GM23338 (cell line): ENCODE data around the gene DAD1. TPM values are rescaled to one million over a fixed set of nuclear protein-coding genes. Genes with fewer than 3 reads are reported as not detected.

Experiments used
- ATAC-seq: fragments of 200-7000 bp; cut with Tn5 transposase; 3 replicates; pipeline ENCODE4 v1.9.1; 2020
- DNase-seq: peaks from one replicate; pipeline ENCODE4 v3.0.0-alpha.2; 2015; ENCODE audit warnings: low spot score
- H2AFZ ChIP-seq: fragments of 200-600 bp; sonication (generic); 2 replicates; pipeline ENCODE4 v1.8.0; 2016; ENCODE audit warnings: antibody characterized with exemption, mild to moderate bottlenecking, moderate library complexity
- H3F3A ChIP-seq: fragments of 200-600 bp; sonication (generic); replicated peaks from 2 replicates; pipeline ENCODE4 v1.8.0; 2017; ENCODE audit warnings: antibody characterized with exemption, mixed run types, low read depth
- H3K27ac ChIP-seq: fragments of 200-600 bp; sonication (generic); 2 replicates; pipeline ENCODE4 v1.6.1; 2016; ENCODE audit warnings: low read depth
- H3K27me3 ChIP-seq: fragments of 200-600 bp; sonication (generic); 2 replicates; pipeline ENCODE4 v1.8.0; 2016; ENCODE audit warnings: mild to moderate bottlenecking, mixed run types, moderate library complexity; ENCODE audit not compliant: insufficient read depth
- H3K36me3 ChIP-seq: fragments of 200-600 bp; sonication (generic); 2 replicates; pipeline ENCODE4 v1.8.0; 2016; ENCODE audit warnings: mild to moderate bottlenecking; ENCODE audit not compliant: insufficient read depth
- H3K4me1 ChIP-seq: fragments of 200-600 bp; sonication (generic); 2 replicates; pipeline ENCODE4 v1.8.0; 2016; ENCODE audit warnings: mild to moderate bottlenecking, moderate library complexity; ENCODE audit not compliant: insufficient read depth
- H3K4me2 ChIP-seq: fragments of 200-600 bp; sonication (generic); 2 replicates; pipeline ENCODE4 v1.7.1; 2017; ENCODE audit warnings: mixed run types
- H3K4me3 ChIP-seq: fragments of 200-600 bp; sonication (generic); 2 replicates; pipeline ENCODE4 v1.6.1; 2016; ENCODE audit warnings: mixed run types
- H3K79me2 ChIP-seq: fragments of 200-600 bp; sonication (generic); replicated peaks from 2 replicates; pipeline ENCODE4 v1.8.0; 2017; ENCODE audit warnings: mild to moderate bottlenecking; ENCODE audit not compliant: insufficient read depth
- H3K9me2 ChIP-seq: fragments of 200-600 bp; sonication (generic); 2 replicates; pipeline ENCODE4 v1.8.0; 2017; ENCODE audit not compliant: insufficient read depth
- H4K20me1 ChIP-seq: fragments of 200-600 bp; sonication (generic); replicated peaks from 2 replicates; pipeline ENCODE4 v1.8.0; 2017; ENCODE audit warnings: mild to moderate bottlenecking; ENCODE audit not compliant: insufficient read depth
- H3K27ac Mint-ChIP-seq: 2 replicates; pipeline ENCODE4 v1.8.0; 2020; ENCODE audit warnings: inconsistent platforms, mild to moderate bottlenecking, moderate library complexity, mixed read lengths
- H3K27me3 Mint-ChIP-seq: 3 replicates; pipeline ENCODE4 v1.8.0; 2022; ENCODE audit warnings: low read depth, mild to moderate bottlenecking, moderate library complexity, mixed read lengths, inconsistent platforms; ENCODE audit not compliant: insufficient read depth, poor library complexity
- H3K36me3 Mint-ChIP-seq: 3 replicates; pipeline ENCODE4 v1.8.0; 2021; ENCODE audit warnings: low read depth, mild to moderate bottlenecking, inconsistent platforms, moderate library complexity, mixed read lengths
- H3K4me1 Mint-ChIP-seq: 3 replicates; pipeline ENCODE4 v1.8.0; 2020; ENCODE audit warnings: mild to moderate bottlenecking, inconsistent platforms, mixed read lengths
- H3K4me3 Mint-ChIP-seq: 3 replicates; pipeline ENCODE4 v1.8.0; 2021; ENCODE audit warnings: moderate library complexity, mild to moderate bottlenecking, inconsistent platforms, mixed read lengths
- H3K9me3 Mint-ChIP-seq: 3 replicates; pipeline ENCODE4 v1.8.0; 2020; ENCODE audit warnings: moderate library complexity, mild to moderate bottlenecking, inconsistent platforms, mixed read lengths
- EZH2phosphoT487 ChIP-seq: fragments of 200-600 bp; sonication (generic); IDR thresholded peaks from one replicate; pipeline ENCODE4 v1.8.1; 2018; ENCODE audit warnings: antibody characterized with exemption; ENCODE audit not compliant: unreplicated experiment
- NANOG ChIP-seq: IDR thresholded peaks from 2 replicates; pipeline ENCODE4 v1.6.1; 2016; ENCODE audit warnings: antibody characterized with exemption, borderline replicate concordance
- polyA plus RNA-seq: library from polyadenylated mRNA; unstranded; fragments of >200 nt; fragmentation: Nextera tagmentation; extraction: Ambion mirVana; gene quantifications from 2 replicates; pipeline ENCODE4 v1.2.1, GENCODE V29; 2016
- total RNA-seq: library from RNA; depleted of rRNA; stranded (reverse); fragments of >200 nt; shearing (Covaris generic); gene quantifications from 2 replicates; pipeline ENCODE4 v1.2.3, GENCODE V29; 2014
- TF ChIP-seq, protein P1 (sequence below): IDR thresholded peaks from one replicate; pipeline ENCODE4 v1.6.1; 2018; ENCODE audit warnings: antibody characterized with exemption; ENCODE audit not compliant: unreplicated experiment
- TF ChIP-seq, protein P2 (sequence below): fragments of 250-450 bp; sonication (Bioruptor Pico); IDR thresholded peaks from 2 replicates; pipeline ENCODE4 v1.5.0; 2020; ENCODE audit warnings: mild to moderate bottlenecking, moderate library complexity
- TF ChIP-seq, protein P3 (sequence below): IDR thresholded peaks from 2 replicates; pipeline ENCODE4 v1.6.1; 2016; ENCODE audit warnings: antibody characterized with exemption

Gene DAD1
- total and polyA plus RNA-seq, 2 experiments from 2014 or later, result 180 to 252 TPM

DNA sequence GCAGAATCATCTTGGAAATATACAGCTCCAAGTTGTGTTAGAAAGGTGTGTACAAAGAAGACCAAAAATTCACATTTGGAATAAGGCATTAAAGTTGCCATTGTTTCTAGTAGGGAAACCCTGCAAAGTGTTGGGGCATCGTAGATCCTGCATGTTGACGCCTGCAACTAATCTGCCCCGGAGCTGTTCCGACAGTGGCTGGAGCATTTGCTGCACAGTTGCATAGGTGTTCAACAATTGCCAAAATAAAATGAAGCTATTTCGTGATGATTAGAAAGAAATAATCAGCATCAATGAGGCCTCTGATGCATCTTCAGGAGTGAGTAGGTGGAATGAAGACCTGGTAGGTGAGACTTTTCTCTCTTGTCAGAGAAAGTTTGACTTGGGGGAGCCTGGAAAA is 47.3 kb downstream of the DAD1 start:
- no peaks in the 10 kb centered on the region for H3K36me3 Mint-ChIP-seq
- H3K27ac Mint-ChIP-seq, result no peak overlapping the region
- H3K4me3 Mint-ChIP-seq, result no peak overlapping the region
- H3K4me3 ChIP-seq, result no peak overlapping the region
- DNase-seq (no peak), ATAC-seq (no peak)
- H2AFZ ChIP-seq, result no peak overlapping the region
- H3K4me1 ChIP-seq, result peaks cover 17% of the 10 kb centered on the region
- peaks cover 10% of the 10 kb centered on the region for H3K4me1 Mint-ChIP-seq
- H3K27me3 ChIP-seq, result no peaks in the 10 kb centered on the region
- H3K79me2 ChIP-seq, result no peaks in the 10 kb centered on the region
- H3K9me2 ChIP-seq, result 0 out of 2 replicates have a peak, but pooled peaks cover 7% of the 10 kb centered on the region
- no peak overlapping the region for H3K4me2 ChIP-seq
- H3K9me3 Mint-ChIP-seq, result no peaks in the 10 kb centered on the region
- H3K36me3 ChIP-seq, result no peaks in the 10 kb centered on the region
- TF ChIP-seq, protein P1, sequence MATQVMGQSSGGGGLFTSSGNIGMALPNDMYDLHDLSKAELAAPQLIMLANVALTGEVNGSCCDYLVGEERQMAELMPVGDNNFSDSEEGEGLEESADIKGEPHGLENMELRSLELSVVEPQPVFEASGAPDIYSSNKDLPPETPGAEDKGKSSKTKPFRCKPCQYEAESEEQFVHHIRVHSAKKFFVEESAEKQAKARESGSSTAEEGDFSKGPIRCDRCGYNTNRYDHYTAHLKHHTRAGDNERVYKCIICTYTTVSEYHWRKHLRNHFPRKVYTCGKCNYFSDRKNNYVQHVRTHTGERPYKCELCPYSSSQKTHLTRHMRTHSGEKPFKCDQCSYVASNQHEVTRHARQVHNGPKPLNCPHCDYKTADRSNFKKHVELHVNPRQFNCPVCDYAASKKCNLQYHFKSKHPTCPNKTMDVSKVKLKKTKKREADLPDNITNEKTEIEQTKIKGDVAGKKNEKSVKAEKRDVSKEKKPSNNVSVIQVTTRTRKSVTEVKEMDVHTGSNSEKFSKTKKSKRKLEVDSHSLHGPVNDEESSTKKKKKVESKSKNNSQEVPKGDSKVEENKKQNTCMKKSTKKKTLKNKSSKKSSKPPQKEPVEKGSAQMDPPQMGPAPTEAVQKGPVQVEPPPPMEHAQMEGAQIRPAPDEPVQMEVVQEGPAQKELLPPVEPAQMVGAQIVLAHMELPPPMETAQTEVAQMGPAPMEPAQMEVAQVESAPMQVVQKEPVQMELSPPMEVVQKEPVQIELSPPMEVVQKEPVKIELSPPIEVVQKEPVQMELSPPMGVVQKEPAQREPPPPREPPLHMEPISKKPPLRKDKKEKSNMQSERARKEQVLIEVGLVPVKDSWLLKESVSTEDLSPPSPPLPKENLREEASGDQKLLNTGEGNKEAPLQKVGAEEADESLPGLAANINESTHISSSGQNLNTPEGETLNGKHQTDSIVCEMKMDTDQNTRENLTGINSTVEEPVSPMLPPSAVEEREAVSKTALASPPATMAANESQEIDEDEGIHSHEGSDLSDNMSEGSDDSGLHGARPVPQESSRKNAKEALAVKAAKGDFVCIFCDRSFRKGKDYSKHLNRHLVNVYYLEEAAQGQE, result no peak
- TF ChIP-seq, protein P2, sequence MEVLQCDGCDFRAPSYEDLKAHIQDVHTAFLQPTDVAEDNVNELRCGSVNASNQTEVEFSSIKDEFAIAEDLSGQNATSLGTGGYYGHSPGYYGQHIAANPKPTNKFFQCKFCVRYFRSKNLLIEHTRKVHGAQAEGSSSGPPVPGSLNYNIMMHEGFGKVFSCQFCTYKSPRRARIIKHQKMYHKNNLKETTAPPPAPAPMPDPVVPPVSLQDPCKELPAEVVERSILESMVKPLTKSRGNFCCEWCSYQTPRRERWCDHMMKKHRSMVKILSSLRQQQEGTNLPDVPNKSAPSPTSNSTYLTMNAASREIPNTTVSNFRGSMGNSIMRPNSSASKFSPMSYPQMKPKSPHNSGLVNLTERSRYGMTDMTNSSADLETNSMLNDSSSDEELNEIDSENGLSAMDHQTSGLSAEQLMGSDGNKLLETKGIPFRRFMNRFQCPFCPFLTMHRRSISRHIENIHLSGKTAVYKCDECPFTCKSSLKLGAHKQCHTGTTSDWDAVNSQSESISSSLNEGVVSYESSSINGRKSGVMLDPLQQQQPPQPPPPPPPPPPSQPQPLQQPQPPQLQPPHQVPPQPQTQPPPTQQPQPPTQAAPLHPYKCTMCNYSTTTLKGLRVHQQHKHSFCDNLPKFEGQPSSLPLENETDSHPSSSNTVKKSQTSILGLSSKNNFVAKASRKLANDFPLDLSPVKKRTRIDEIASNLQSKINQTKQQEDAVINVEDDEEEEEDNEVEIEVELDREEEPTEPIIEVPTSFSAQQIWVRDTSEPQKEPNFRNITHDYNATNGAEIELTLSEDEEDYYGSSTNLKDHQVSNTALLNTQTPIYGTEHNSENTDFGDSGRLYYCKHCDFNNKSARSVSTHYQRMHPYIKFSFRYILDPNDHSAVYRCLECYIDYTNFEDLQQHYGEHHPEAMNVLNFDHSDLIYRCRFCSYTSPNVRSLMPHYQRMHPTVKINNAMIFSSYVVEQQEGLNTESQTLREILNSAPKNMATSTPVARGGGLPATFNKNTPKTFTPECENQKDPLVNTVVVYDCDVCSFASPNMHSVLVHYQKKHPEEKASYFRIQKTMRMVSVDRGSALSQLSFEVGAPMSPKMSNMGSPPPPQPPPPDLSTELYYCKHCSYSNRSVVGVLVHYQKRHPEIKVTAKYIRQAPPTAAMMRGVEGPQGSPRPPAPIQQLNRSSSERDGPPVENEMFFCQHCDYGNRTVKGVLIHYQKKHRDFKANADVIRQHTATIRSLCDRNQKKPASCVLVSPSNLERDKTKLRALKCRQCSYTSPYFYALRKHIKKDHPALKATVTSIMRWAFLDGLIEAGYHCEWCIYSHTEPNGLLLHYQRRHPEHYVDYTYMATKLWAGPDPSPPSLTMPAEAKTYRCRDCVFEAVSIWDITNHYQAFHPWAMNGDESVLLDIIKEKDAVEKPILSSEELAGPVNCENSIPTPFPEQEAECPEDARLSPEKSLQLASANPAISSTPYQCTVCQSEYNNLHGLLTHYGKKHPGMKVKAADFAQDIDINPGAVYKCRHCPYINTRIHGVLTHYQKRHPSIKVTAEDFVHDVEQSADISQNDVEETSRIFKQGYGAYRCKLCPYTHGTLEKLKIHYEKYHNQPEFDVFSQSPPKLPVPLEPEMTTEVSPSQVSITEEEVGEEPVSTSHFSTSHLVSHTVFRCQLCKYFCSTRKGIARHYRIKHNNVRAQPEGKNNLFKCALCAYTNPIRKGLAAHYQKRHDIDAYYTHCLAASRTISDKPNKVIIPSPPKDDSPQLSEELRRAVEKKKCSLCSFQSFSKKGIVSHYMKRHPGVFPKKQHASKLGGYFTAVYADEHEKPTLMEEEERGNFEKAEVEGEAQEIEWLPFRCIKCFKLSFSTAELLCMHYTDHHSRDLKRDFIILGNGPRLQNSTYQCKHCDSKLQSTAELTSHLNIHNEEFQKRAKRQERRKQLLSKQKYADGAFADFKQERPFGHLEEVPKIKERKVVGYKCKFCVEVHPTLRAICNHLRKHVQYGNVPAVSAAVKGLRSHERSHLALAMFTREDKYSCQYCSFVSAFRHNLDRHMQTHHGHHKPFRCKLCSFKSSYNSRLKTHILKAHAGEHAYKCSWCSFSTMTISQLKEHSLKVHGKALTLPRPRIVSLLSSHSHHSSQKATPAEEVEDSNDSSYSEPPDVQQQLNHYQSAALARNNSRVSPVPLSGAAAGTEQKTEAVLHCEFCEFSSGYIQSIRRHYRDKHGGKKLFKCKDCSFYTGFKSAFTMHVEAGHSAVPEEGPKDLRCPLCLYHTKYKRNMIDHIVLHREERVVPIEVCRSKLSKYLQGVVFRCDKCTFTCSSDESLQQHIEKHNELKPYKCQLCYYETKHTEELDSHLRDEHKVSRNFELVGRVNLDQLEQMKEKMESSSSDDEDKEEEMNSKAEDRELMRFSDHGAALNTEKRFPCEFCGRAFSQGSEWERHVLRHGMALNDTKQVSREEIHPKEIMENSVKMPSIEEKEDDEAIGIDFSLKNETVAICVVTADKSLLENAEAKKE (CRISPR knock-in tag), result no peak
- TF ChIP-seq EZH2phosphoT487 (no peak), NANOG (no peak)
- TF ChIP-seq, protein P3, sequence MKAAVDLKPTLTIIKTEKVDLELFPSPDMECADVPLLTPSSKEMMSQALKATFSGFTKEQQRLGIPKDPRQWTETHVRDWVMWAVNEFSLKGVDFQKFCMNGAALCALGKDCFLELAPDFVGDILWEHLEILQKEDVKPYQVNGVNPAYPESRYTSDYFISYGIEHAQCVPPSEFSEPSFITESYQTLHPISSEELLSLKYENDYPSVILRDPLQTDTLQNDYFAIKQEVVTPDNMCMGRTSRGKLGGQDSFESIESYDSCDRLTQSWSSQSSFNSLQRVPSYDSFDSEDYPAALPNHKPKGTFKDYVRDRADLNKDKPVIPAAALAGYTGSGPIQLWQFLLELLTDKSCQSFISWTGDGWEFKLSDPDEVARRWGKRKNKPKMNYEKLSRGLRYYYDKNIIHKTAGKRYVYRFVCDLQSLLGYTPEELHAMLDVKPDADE, result no peak
- no peak overlapping the region for H3K27ac ChIP-seq
- peaks cover under 1% of the 10 kb centered on the region for H3K27me3 Mint-ChIP-seq
- no peaks in the 10 kb centered on the region for H4K20me1 ChIP-seq
- peaks cover 3% of the 10 kb centered on the region for H3F3A ChIP-seq
